Measurements from ENCODE around the gene CCSER1.

GRCh38 chr4:90845777-90846176, 718.6 kb downstream of the CCSER1 start:
- TF ChIP-seq POLR2A (IDR thresholded peaks at IDR 0.05) (no peak), EP300 (IDR thresholded peaks at IDR 0.05; ENCODE audit: low read depth) (no peak), POLR2AphosphoS5 (IDR thresholded peaks at IDR 0.05) (no peak)
- TF ChIP-seq, protein P1, sequence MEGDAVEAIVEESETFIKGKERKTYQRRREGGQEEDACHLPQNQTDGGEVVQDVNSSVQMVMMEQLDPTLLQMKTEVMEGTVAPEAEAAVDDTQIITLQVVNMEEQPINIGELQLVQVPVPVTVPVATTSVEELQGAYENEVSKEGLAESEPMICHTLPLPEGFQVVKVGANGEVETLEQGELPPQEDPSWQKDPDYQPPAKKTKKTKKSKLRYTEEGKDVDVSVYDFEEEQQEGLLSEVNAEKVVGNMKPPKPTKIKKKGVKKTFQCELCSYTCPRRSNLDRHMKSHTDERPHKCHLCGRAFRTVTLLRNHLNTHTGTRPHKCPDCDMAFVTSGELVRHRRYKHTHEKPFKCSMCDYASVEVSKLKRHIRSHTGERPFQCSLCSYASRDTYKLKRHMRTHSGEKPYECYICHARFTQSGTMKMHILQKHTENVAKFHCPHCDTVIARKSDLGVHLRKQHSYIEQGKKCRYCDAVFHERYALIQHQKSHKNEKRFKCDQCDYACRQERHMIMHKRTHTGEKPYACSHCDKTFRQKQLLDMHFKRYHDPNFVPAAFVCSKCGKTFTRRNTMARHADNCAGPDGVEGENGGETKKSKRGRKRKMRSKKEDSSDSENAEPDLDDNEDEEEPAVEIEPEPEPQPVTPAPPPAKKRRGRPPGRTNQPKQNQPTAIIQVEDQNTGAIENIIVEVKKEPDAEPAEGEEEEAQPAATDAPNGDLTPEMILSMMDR (IDR thresholded peaks at IDR 0.05), result no peak
